Measurements from ENCODE around the gene GIT1. TPM values are rescaled to one million over a fixed set of nuclear protein-coding genes. Genes with fewer than 3 reads are reported as not detected.
"Not testable (repeated sequence)": the region's sequence is repeated elsewhere in the genome, so short reads cannot be mapped to it uniquely, and the experiment has no call there.

Gene GIT1
- polyA plus RNA-seq, 2 donors: 22.6 to 30.2 TPM

GRCh38 chr17:29560316-29560715 lies 29.1 kb downstream of the GIT1 start:
- Histone ChIP-seq H3K9me3 (ENCODE audit: control insufficient read depth in 2 of 2, insufficient read depth in 1 of 2, low read depth in 1 of 2, low read length in 1 of 2) (no peaks in the 10 kb centered on the region), H3K4me3 (ENCODE audit: low read depth in 1 of 2, low read length in 2 of 2) (no peak overlapping the region), H3K36me3 (ENCODE audit: control insufficient read depth in 2 of 2, insufficient read depth in 2 of 2, low read length in 1 of 2) (peaks cover 6 to 9% of the 10 kb centered on the region in 2 donors), H3K27ac (ENCODE audit: low read depth in 2 of 2, low read length in 1 of 2) (no peak overlapping the region), H3K4me1 (ENCODE audit: control insufficient read depth in 2 of 2, insufficient read depth in 2 of 2, low read length in 1 of 2) (no peaks in the 10 kb centered on the region), H3K27me3 (ENCODE audit: control insufficient read depth in 1 of 2, insufficient read depth in 2 of 2, low read length in 2 of 2) (no peaks in the 10 kb centered on the region)
- 88 to 89% methylated on average over 6 of the region's 6 CpGs for WGBS, 2 donors

GRCh38 chr17:29559640-29560039 lies 29.8 kb downstream of the GIT1 start:
- 98 to 99% methylated on average over 2 of the region's 2 CpGs for WGBS, 2 donors

GRCh38 chr17:29558139-29558538 lies 31.3 kb downstream of the GIT1 start:
- not testable (repeated sequence) for H3K4me1 ChIP-seq (ENCODE audit: control insufficient read depth in 2 of 2, insufficient read depth in 2 of 2, low read length in 1 of 2); H3K36me3 ChIP-seq (ENCODE audit: control insufficient read depth in 2 of 2, insufficient read depth in 2 of 2, low read length in 1 of 2); H3K27me3 ChIP-seq (ENCODE audit: control insufficient read depth in 1 of 2, insufficient read depth in 2 of 2, low read length in 2 of 2); H3K27ac ChIP-seq (ENCODE audit: low read depth in 2 of 2, low read length in 1 of 2); H3K4me3 ChIP-seq (ENCODE audit: low read depth in 1 of 2, low read length in 2 of 2); H3K9me3 ChIP-seq (ENCODE audit: control insufficient read depth in 2 of 2, insufficient read depth in 1 of 2, low read depth in 1 of 2, low read length in 1 of 2)
- 92 to 98% methylated on average over 5 of the region's 5 CpGs for WGBS, 2 donors

More at GRCh38 chr17:29559640-29560039, 29.8 kb downstream of the GIT1 start:
- Histone ChIP-seq H3K4me3 (ENCODE audit: low read depth in 1 of 2, low read length in 2 of 2) (no peak overlapping the region), H3K27ac (ENCODE audit: low read depth in 2 of 2, low read length in 1 of 2) (no peak overlapping the region), H3K36me3 (ENCODE audit: control insufficient read depth in 2 of 2, insufficient read depth in 2 of 2, low read length in 1 of 2) (peaks cover 6 to 9% of the 10 kb centered on the region in 2 donors), H3K27me3 (ENCODE audit: control insufficient read depth in 1 of 2, insufficient read depth in 2 of 2, low read length in 2 of 2) (no peaks in the 10 kb centered on the region), H3K4me1 (ENCODE audit: control insufficient read depth in 2 of 2, insufficient read depth in 2 of 2, low read length in 1 of 2) (no peaks in the 10 kb centered on the region), H3K9me3 (ENCODE audit: control insufficient read depth in 2 of 2, insufficient read depth in 1 of 2, low read depth in 1 of 2, low read length in 1 of 2) (no peaks in the 10 kb centered on the region)

- Histone ChIP-seq H3K27me3 (ENCODE audit: control insufficient read depth in 1 of 2, insufficient read depth in 2 of 2, low read length in 2 of 2) (no peaks in the 10 kb centered on the region), H3K27ac (ENCODE audit: low read depth in 2 of 2, low read length in 1 of 2) (no peak overlapping the region), H3K4me3 (ENCODE audit: low read depth in 1 of 2, low read length in 2 of 2) (no peak overlapping the region), H3K4me1 (ENCODE audit: control insufficient read depth in 2 of 2, insufficient read depth in 2 of 2, low read length in 1 of 2) (no peaks in the 10 kb centered on the region), H3K9me3 (ENCODE audit: control insufficient read depth in 2 of 2, insufficient read depth in 1 of 2, low read depth in 1 of 2, low read length in 1 of 2) (no peaks in the 10 kb centered on the region), H3K36me3 (ENCODE audit: control insufficient read depth in 2 of 2, insufficient read depth in 2 of 2, low read length in 1 of 2) (peaks cover 6 to 9% of the 10 kb centered on the region in 2 donors)
Measured at GRCh38 chr17:29557739-29558116, 31.7 kb downstream of the GIT1 start.

- WGBS, 2 donors: 90 to 97% methylated on average over 1 of the region's 1 CpG
- Histone ChIP-seq H3K9me3 (ENCODE audit: control insufficient read depth in 2 of 2, insufficient read depth in 1 of 2, low read depth in 1 of 2, low read length in 1 of 2) (no peaks in the 10 kb centered on the region), H3K4me1 (ENCODE audit: control insufficient read depth in 2 of 2, insufficient read depth in 2 of 2, low read length in 1 of 2) (no peaks in the 10 kb centered on the region), H3K36me3 (ENCODE audit: control insufficient read depth in 2 of 2, insufficient read depth in 2 of 2, low read length in 1 of 2) (peaks cover 2 to 6% of the 10 kb centered on the region in 2 donors), H3K27me3 (ENCODE audit: control insufficient read depth in 1 of 2, insufficient read depth in 2 of 2, low read length in 2 of 2) (no peaks in the 10 kb centered on the region), H3K27ac (ENCODE audit: low read depth in 2 of 2, low read length in 1 of 2) (no peak overlapping the region), H3K4me3 (ENCODE audit: low read depth in 1 of 2, low read length in 2 of 2) (no peak overlapping the region)
Measured at GRCh38 chr17:29557085-29557738, 32.2 kb downstream of the GIT1 start.

GRCh38 chr17:29555840-29556239 lies 33.6 kb downstream of the GIT1 start:
- no peaks in the 10 kb centered on the region for H3K9me3 ChIP-seq (ENCODE audit: control insufficient read depth in 2 of 2, insufficient read depth in 1 of 2, low read depth in 1 of 2, low read length in 1 of 2)
- H3K4me3 ChIP-seq (ENCODE audit: low read depth in 1 of 2, low read length in 2 of 2): no peak overlapping the region
- H3K36me3 ChIP-seq (ENCODE audit: control insufficient read depth in 2 of 2, insufficient read depth in 2 of 2, low read length in 1 of 2): no peaks in the 10 kb centered on the region
- 57 to 70% methylated on average over 3 of the region's 3 CpGs for whole genome bisulfite sequencing, 2 donors
- H3K27ac ChIP-seq (ENCODE audit: low read depth in 2 of 2, low read length in 1 of 2): no peak overlapping the region
- no peaks in the 10 kb centered on the region for H3K4me1 ChIP-seq (ENCODE audit: control insufficient read depth in 2 of 2, insufficient read depth in 2 of 2, low read length in 1 of 2)
- no peaks in the 10 kb centered on the region for H3K27me3 ChIP-seq (ENCODE audit: control insufficient read depth in 1 of 2, insufficient read depth in 2 of 2, low read length in 2 of 2)

- WGBS, 2 donors: 31 to 32% methylated on average over 5 of the region's 5 CpGs
Measured at GRCh38 chr17:29549177-29549923, 40.1 kb downstream of the GIT1 start.

GRCh38 chr17:29546830-29547229 lies 42.6 kb downstream of the GIT1 start:
- Histone ChIP-seq H3K27ac (ENCODE audit: low read depth in 2 of 2, low read length in 1 of 2) (no peak overlapping the region), H3K4me3 (ENCODE audit: low read depth in 1 of 2, low read length in 2 of 2) (no peak overlapping the region), H3K36me3 (ENCODE audit: control insufficient read depth in 2 of 2, insufficient read depth in 2 of 2, low read length in 1 of 2) (peaks cover 0 to 9% of the 10 kb centered on the region in 2 donors), H3K27me3 (ENCODE audit: control insufficient read depth in 1 of 2, insufficient read depth in 2 of 2, low read length in 2 of 2) (no peaks in the 10 kb centered on the region), H3K4me1 (ENCODE audit: control insufficient read depth in 2 of 2, insufficient read depth in 2 of 2, low read length in 1 of 2) (no peaks in the 10 kb centered on the region), H3K9me3 (ENCODE audit: control insufficient read depth in 2 of 2, insufficient read depth in 1 of 2, low read depth in 1 of 2, low read length in 1 of 2) (no peaks in the 10 kb centered on the region)
- 90 to 92% methylated on average over 1 of the region's 1 CpG for WGBS, 2 donors

More at GRCh38 chr17:29549177-29549923, 40.1 kb downstream of the GIT1 start:
- Histone ChIP-seq H3K27me3 (ENCODE audit: control insufficient read depth in 1 of 2, insufficient read depth in 2 of 2, low read length in 2 of 2) (no peaks in the 10 kb centered on the region), H3K4me1 (ENCODE audit: control insufficient read depth in 2 of 2, insufficient read depth in 2 of 2, low read length in 1 of 2) (no peaks in the 10 kb centered on the region), H3K9me3 (ENCODE audit: control insufficient read depth in 2 of 2, insufficient read depth in 1 of 2, low read depth in 1 of 2, low read length in 1 of 2) (no peaks in the 10 kb centered on the region), H3K27ac (ENCODE audit: low read depth in 2 of 2, low read length in 1 of 2) (no peak overlapping the region), H3K4me3 (ENCODE audit: low read depth in 1 of 2, low read length in 2 of 2) (no peak overlapping the region), H3K36me3 (ENCODE audit: control insufficient read depth in 2 of 2, insufficient read depth in 2 of 2, low read length in 1 of 2) (no peaks in the 10 kb centered on the region)

GRCh38 chr17:29546085-29546484 lies 43.4 kb downstream of the GIT1 start:
- no peaks in the 10 kb centered on the region for H3K9me3 ChIP-seq (ENCODE audit: control insufficient read depth in 2 of 2, insufficient read depth in 1 of 2, low read depth in 1 of 2, low read length in 1 of 2)
- no peaks in the 10 kb centered on the region for H3K4me1 ChIP-seq (ENCODE audit: control insufficient read depth in 2 of 2, insufficient read depth in 2 of 2, low read length in 1 of 2)
- WGBS, 2 donors: 84 to 89% methylated on average over 1 of the region's 1 CpG
- no peak overlapping the region for H3K4me3 ChIP-seq (ENCODE audit: low read depth in 1 of 2, low read length in 2 of 2)
- no peaks in the 10 kb centered on the region for H3K27me3 ChIP-seq (ENCODE audit: control insufficient read depth in 1 of 2, insufficient read depth in 2 of 2, low read length in 2 of 2)
- H3K27ac ChIP-seq (ENCODE audit: low read depth in 2 of 2, low read length in 1 of 2): no peak overlapping the region
- peaks cover 0 to 9% of the 10 kb centered on the region in 2 donors for H3K36me3 ChIP-seq (ENCODE audit: control insufficient read depth in 2 of 2, insufficient read depth in 2 of 2, low read length in 1 of 2)

- no peaks in the 10 kb centered on the region for H3K9me3 ChIP-seq (ENCODE audit: control insufficient read depth in 2 of 2, insufficient read depth in 1 of 2, low read depth in 1 of 2, low read length in 1 of 2)
- peaks cover 0 to 9% of the 10 kb centered on the region in 2 donors for H3K36me3 ChIP-seq (ENCODE audit: control insufficient read depth in 2 of 2, insufficient read depth in 2 of 2, low read length in 1 of 2)
- H3K27ac ChIP-seq (ENCODE audit: low read depth in 2 of 2, low read length in 1 of 2): no peak overlapping the region
- no peaks in the 10 kb centered on the region for H3K4me1 ChIP-seq (ENCODE audit: control insufficient read depth in 2 of 2, insufficient read depth in 2 of 2, low read length in 1 of 2)
- WGBS, 2 donors: 84 to 88% methylated on average over 4 of the region's 4 CpGs
- H3K4me3 ChIP-seq (ENCODE audit: low read depth in 1 of 2, low read length in 2 of 2): no peak overlapping the region
- H3K27me3 ChIP-seq (ENCODE audit: control insufficient read depth in 1 of 2, insufficient read depth in 2 of 2, low read length in 2 of 2): no peaks in the 10 kb centered on the region
Measured at GRCh38 chr17:29544066-29544465, 45.4 kb downstream of the GIT1 start.
